Measurements from ENCODE around the gene ATP5PO.

Gene ATP5PO

GRCh38 chr21:33855190-33855589, 60.4 kb downstream of the ATP5PO start:
- Histone ChIP-seq H3K27ac (no peak overlapping the region), H3K9ac (ENCODE audit: insufficient read length) (no peak overlapping the region), H3K4me3 (no peak overlapping the region), H3K9me3 (ENCODE audit: low read depth, low read length) (no peaks in the 10 kb centered on the region), H3K36me3 (ENCODE audit: insufficient read depth, low read length) (no peaks in the 10 kb centered on the region)
- TF ChIP-seq FOXP2 (optimal IDR thresholded peaks at IDR 0.05; ENCODE audit: control extremely low read depth, extremely low read length, insufficient read depth) (no peak), POLR2AphosphoS5 (IDR thresholded peaks at IDR 0.05; ENCODE audit: borderline replicate concordance, low read depth, low read length) (no peak), EZH2 (IDR thresholded peaks at IDR 0.05) (no peak)
- no peak for DNase-seq (ENCODE audit: low read depth, low spot score)

GRCh38 chr21:33854604-33855003, 61.0 kb downstream of the ATP5PO start:
- no peak for DNase-seq (ENCODE audit: low read depth, low spot score)

More at GRCh38 chr21:33854604-33855003, 61.0 kb downstream of the ATP5PO start:
- TF ChIP-seq FOXP2 (optimal IDR thresholded peaks at IDR 0.05; ENCODE audit: control extremely low read depth, extremely low read length, insufficient read depth), result no peak
- TF ChIP-seq POLR2AphosphoS5 (IDR thresholded peaks at IDR 0.05; ENCODE audit: borderline replicate concordance, low read depth, low read length), result no peak
- no peak for TF ChIP-seq EZH2 (IDR thresholded peaks at IDR 0.05)
- Histone ChIP-seq H3K9ac (ENCODE audit: insufficient read length) (no peak overlapping the region), H3K36me3 (ENCODE audit: insufficient read depth, low read length) (no peaks in the 10 kb centered on the region), H3K27ac (no peak overlapping the region), H3K9me3 (ENCODE audit: low read depth, low read length) (no peaks in the 10 kb centered on the region), H3K4me3 (no peak overlapping the region)
